ENCODE results near the gene PCTP. TPM values are rescaled to one million over a fixed set of nuclear protein-coding genes. Genes with fewer than 3 reads are reported as not detected.

PCTP gene
- polyA plus RNA-seq, 3 donors from 2014 or later: 8.9 to 17.3 (median 11.6) TPM

GRCh38 chr17:55720919-55721836 lies 29.7 kb upstream of the PCTP start:
- no peaks in the 10 kb centered on the region for H3K36me3 Mint-ChIP-seq
- H3K27ac Mint-ChIP-seq: no peak overlapping the region
- no peaks in the 10 kb centered on the region for H3K9me3 Mint-ChIP-seq
- H3K4me3 Mint-ChIP-seq: no peak overlapping the region
- no peak for DNase-seq
- H3K27me3 Mint-ChIP-seq (ENCODE audit: low read depth in 3 of 3): peaks cover 1 to 21% (median 2%) of the 10 kb centered on the region in 3 donors
- no peaks in the 10 kb centered on the region for H3K4me1 Mint-ChIP-seq

GRCh38 chr17:55722016-55722736 lies 28.7 kb upstream of the PCTP start:
- Mint-ChIP-seq H3K27ac (no peak overlapping the region), H3K27me3 (ENCODE audit: low read depth in 3 of 3) (peaks cover 0 to 25% (median 2%) of the 10 kb centered on the region in 3 donors), H3K36me3 (no peaks in the 10 kb centered on the region), H3K4me1 (no peaks in the 10 kb centered on the region), H3K4me3 (no peak overlapping the region), H3K9me3 (no peaks in the 10 kb centered on the region)
- DNase-seq: no peak

GRCh38 chr17:55722742-55723487 lies 27.9 kb upstream of the PCTP start, which contains the start of gene TMEM100:
TMEM100 (minus strand) TSS chr17:55722864; CDS start chr17:55721070, 1,794 bp downstream.
- DNase-seq: no peak
- Mint-ChIP-seq H3K36me3 (no peaks in the 10 kb centered on the region), H3K27me3 (ENCODE audit: low read depth in 3 of 3) (peaks cover 0 to 27% (median 2%) of the 10 kb centered on the region in 3 donors), H3K4me3 (no peak within 1 kb of the TSS), H3K4me1 (no peaks in the 10 kb centered on the region), H3K27ac (no peak within 1 kb of the TSS), H3K9me3 (no peaks in the 10 kb centered on the region)

GRCh38 chr17:55723488-55723848 lies 27.4 kb upstream of the PCTP start:
- Mint-ChIP-seq H3K27ac (no peak overlapping the region), H3K9me3 (no peaks in the 10 kb centered on the region), H3K27me3 (ENCODE audit: low read depth in 3 of 3) (peaks cover 0 to 27% (median 2%) of the 10 kb centered on the region in 3 donors), H3K4me3 (no peak overlapping the region), H3K4me1 (no peaks in the 10 kb centered on the region), H3K36me3 (no peaks in the 10 kb centered on the region)
- no peak for DNase-seq

- no peaks in the 10 kb centered on the region for H3K4me1 Mint-ChIP-seq
- H3K36me3 Mint-ChIP-seq: no peaks in the 10 kb centered on the region
Observed at GRCh38 chr17:55726440-55726839, 24.4 kb upstream of the PCTP start.

GRCh38 chr17:55727275-55727674 lies 23.6 kb upstream of the PCTP start:
- Mint-ChIP-seq H3K9me3 (no peaks in the 10 kb centered on the region), H3K27me3 (ENCODE audit: low read depth in 3 of 3) (peaks cover 2 to 16% (median 3%) of the 10 kb centered on the region in 3 donors), H3K36me3 (no peaks in the 10 kb centered on the region), H3K27ac (no peak overlapping the region), H3K4me3 (no peak overlapping the region), H3K4me1 (no peaks in the 10 kb centered on the region)
- DNase-seq: no peak

More at GRCh38 chr17:55726440-55726839, 24.4 kb upstream of the PCTP start:
- Mint-ChIP-seq H3K27ac (no peak overlapping the region), H3K4me3 (no peak overlapping the region), H3K27me3 (ENCODE audit: low read depth in 3 of 3) (peaks cover 0 to 17% (median 2%) of the 10 kb centered on the region in 3 donors), H3K9me3 (no peaks in the 10 kb centered on the region)
- DNase-seq: no peak

- Mint-ChIP-seq H3K36me3 (no peaks in the 10 kb centered on the region), H3K4me1 (no peaks in the 10 kb centered on the region), H3K27me3 (ENCODE audit: low read depth in 3 of 3) (peaks cover 2 to 12% (median 6%) of the 10 kb centered on the region in 3 donors), H3K27ac (no peak overlapping the region), H3K4me3 (no peak overlapping the region), H3K9me3 (no peaks in the 10 kb centered on the region)
- no peak for DNase-seq
Observed at GRCh38 chr17:55727920-55728319, 22.9 kb upstream of the PCTP start.

GRCh38 chr17:55728361-55728760 lies 22.5 kb upstream of the PCTP start:
- H3K4me3 Mint-ChIP-seq: no peak overlapping the region
- H3K36me3 Mint-ChIP-seq: no peaks in the 10 kb centered on the region
- H3K9me3 Mint-ChIP-seq: no peaks in the 10 kb centered on the region
- no peaks in the 10 kb centered on the region for H3K4me1 Mint-ChIP-seq
- H3K27me3 Mint-ChIP-seq (ENCODE audit: low read depth in 3 of 3): peaks cover 2 to 12% (median 4%) of the 10 kb centered on the region in 3 donors
- no peak for DNase-seq
- H3K27ac Mint-ChIP-seq: no peak overlapping the region

- no peak for DNase-seq
- Mint-ChIP-seq H3K4me1 (no peaks in the 10 kb centered on the region), H3K27ac (no peak overlapping the region), H3K9me3 (no peaks in the 10 kb centered on the region), H3K36me3 (no peaks in the 10 kb centered on the region), H3K4me3 (no peak overlapping the region), H3K27me3 (ENCODE audit: low read depth in 3 of 3) (peaks cover 2 to 12% (median 4%) of the 10 kb centered on the region in 3 donors)
Observed at GRCh38 chr17:55728833-55729232, 22.0 kb upstream of the PCTP start.

GRCh38 chr17:55729484-55729883 lies 21.4 kb upstream of the PCTP start:
- Mint-ChIP-seq H3K36me3 (no peaks in the 10 kb centered on the region), H3K4me3 (no peak overlapping the region), H3K9me3 (no peaks in the 10 kb centered on the region), H3K27ac (no peak overlapping the region), H3K4me1 (no peaks in the 10 kb centered on the region), H3K27me3 (ENCODE audit: low read depth in 3 of 3) (peaks cover 2 to 12% (median 4%) of the 10 kb centered on the region in 3 donors)
- no peak for DNase-seq

GRCh38 chr17:55730380-55730779 lies 20.5 kb upstream of the PCTP start:
- no peak overlapping the region for H3K4me3 Mint-ChIP-seq
- peaks cover 2 to 9% (median 4%) of the 10 kb centered on the region in 3 donors for H3K27me3 Mint-ChIP-seq (ENCODE audit: low read depth in 3 of 3)
- H3K27ac Mint-ChIP-seq: no peak overlapping the region
- H3K9me3 Mint-ChIP-seq: no peaks in the 10 kb centered on the region
- no peaks in the 10 kb centered on the region for H3K4me1 Mint-ChIP-seq
- no peak for DNase-seq
- no peaks in the 10 kb centered on the region for H3K36me3 Mint-ChIP-seq

GRCh38 chr17:55730808-55731207 lies 20.0 kb upstream of the PCTP start:
- no peak for DNase-seq
- no peaks in the 10 kb centered on the region for H3K9me3 Mint-ChIP-seq
- H3K4me1 Mint-ChIP-seq: no peaks in the 10 kb centered on the region
- no peaks in the 10 kb centered on the region for H3K36me3 Mint-ChIP-seq
- no peak overlapping the region for H3K4me3 Mint-ChIP-seq
- no peak overlapping the region for H3K27ac Mint-ChIP-seq
- peaks cover 4 to 9% (median 4%) of the 10 kb centered on the region in 3 donors for H3K27me3 Mint-ChIP-seq (ENCODE audit: low read depth in 3 of 3)

GRCh38 chr17:55731586-55732250 lies 19.1 kb upstream of the PCTP start:
- H3K36me3 Mint-ChIP-seq: no peaks in the 10 kb centered on the region
- no peak overlapping the region for H3K4me3 Mint-ChIP-seq
- DNase-seq: no peak
- no peaks in the 10 kb centered on the region for H3K4me1 Mint-ChIP-seq
- no peaks in the 10 kb centered on the region for H3K9me3 Mint-ChIP-seq
- no peak overlapping the region for H3K27ac Mint-ChIP-seq
- peaks cover 4 to 8% (median 4%) of the 10 kb centered on the region in 3 donors for H3K27me3 Mint-ChIP-seq (ENCODE audit: low read depth in 3 of 3)
